Skin epidermis (tissue), 12 donors: ENCODE data around the gene MYBPC3.
"Not testable (repeated sequence)": the region's sequence is repeated elsewhere in the genome, so short reads cannot be mapped to it uniquely, and the experiment has no call there.

Experiments used
- H3K27ac ChIP-seq, 21 experiments: fragments of 200-600 bp; sonication (generic) in 11 of 21; one replicate each; pipeline ENCODE4 v1.5.0; 2020; ENCODE audit warnings: mild to moderate bottlenecking in 3 of 21, inconsistent platforms in 2 of 21, moderate library complexity in 2 of 21
- H3K4me3 ChIP-seq, 7 experiments: fragments of 200-600 bp; sonication (generic) in 2 of 7; one replicate each; pipeline ENCODE4 v1.5.0; 2020; ENCODE audit warnings: inconsistent platforms in 2 of 7, mild to moderate bottlenecking in 2 of 7, moderate library complexity in 1 of 7

MYBPC3 gene

DNA sequence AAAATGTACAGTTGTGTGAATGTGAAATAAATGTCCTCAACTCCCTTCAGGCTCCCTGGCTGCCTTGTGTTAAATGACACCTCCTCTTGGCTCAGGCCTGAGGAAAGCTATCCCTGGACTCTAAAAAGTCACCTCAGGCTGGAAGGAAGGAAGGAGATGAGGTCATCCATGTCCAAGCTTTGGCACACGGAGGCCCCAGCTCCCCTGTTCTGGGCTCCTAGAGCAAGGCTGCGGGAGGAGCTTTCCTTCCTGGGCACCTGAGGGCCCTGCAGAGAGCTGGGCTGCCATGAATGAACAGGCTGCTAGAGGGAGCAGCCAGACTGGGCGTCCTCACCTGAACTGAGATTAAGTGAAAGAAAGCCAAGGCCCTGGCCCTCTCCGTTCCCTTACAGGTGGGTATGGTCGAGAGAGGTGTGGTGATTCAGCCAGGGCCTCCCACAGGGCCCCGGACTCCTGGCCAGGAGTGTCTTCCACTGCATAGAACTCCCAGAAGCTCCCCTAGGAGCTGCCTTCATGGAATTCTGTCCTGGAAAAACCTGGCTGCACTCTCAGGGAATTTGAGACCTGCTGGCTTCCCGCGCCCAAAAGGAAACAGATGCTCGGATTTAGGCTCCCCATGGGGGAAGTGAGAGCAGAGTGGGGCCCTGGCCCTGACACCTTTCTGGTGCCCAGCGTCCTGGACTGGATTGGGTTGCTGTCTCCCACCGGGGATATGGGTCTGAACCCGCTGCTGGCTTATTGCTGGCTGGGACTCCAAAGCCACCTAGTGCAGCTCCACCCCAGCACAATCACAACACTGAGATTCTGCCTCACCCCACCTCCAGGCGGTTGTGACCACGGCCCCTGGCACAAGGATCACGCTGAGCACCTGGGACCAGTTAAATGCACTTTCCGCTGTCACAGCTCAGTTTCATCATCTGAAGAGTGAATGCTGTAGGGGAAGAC is 22.2 kb downstream of the MYBPC3 start:
- H3K4me3 ChIP-seq, result no peak overlapping the region
- H3K27ac ChIP-seq, result peak overlapping the region in 6 of 21 experiments; percentile 5 to 67 (median 36)

DNA sequence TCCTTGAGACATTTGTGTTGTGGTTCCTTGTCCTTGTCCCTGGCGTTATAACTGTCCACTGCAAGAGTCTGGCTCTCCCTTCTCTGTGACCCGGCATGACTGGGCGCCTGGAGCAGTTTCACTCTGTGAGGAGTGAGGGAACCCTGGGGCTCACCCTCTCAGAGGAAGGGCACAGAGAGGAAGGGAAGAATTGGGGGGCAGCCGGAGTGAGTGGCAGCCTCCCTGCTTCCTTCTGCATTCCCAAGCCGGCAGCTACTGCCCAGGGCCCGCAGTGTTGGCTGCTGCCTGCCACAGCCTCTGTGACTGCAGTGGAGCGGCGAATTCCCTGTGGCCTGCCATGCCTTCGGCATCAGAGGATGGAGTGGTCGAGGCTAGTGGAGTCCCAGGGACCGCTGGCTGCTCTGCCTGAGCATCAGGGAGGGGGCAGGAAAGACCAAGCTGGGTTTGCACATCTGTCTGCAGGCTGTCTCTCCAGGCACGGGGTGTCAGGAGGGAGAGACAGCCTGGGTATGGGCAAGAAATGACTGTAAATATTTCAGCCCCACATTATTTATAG is 23.0 kb downstream of the MYBPC3 start:
- Histone ChIP-seq H3K4me3 (no peak overlapping the region), H3K27ac (peak overlapping the region in 1 of 21 experiments; percentile 36)

DNA sequence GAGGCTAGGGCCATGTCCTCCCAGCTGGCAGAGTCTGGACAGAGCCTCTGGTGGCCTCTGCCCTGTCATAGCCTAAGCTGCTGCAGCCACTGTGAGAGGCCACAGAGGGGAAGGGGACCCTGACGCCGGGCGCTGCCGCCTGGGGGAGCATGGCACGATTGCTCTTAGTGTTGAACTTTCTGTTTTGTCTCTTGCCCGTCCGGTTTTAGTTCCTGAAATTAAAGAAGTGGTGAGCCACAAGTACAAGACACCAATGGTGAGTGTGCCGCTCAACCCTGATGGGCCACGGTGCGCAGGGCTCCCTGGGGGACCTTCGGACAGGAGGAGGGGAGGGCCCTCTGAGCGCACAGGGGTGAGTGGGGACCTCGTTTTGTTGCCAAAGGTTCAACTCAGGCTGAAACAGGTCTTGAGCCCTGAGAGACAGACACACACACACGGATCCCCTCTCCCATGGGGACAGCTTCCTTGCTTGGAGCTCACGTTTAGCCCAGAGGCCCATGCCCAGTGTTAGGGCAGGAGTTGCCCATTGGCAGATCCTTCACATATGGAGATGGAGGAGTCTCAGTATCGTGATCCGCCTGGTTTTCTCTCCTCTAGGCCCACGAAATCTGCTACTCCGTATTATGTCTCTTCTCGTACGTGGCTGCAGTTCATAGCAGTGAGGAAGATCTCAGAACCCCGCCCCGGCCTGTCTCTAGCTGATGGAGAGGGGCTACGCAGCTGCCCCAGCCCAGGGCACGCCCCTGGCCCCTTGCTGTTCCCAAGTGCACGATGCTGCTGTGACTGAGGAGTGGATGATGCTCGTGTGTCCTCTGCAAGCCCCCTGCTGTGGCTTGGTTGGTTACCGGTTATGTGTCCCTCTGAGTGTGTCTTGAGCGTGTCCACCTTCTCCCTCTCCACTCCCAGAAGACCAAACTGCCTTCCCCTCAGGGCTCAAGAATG is 23.8 kb downstream of the MYBPC3 start:
- Histone ChIP-seq H3K27ac (no peak overlapping the region), H3K4me3 (no peak overlapping the region)

DNA sequence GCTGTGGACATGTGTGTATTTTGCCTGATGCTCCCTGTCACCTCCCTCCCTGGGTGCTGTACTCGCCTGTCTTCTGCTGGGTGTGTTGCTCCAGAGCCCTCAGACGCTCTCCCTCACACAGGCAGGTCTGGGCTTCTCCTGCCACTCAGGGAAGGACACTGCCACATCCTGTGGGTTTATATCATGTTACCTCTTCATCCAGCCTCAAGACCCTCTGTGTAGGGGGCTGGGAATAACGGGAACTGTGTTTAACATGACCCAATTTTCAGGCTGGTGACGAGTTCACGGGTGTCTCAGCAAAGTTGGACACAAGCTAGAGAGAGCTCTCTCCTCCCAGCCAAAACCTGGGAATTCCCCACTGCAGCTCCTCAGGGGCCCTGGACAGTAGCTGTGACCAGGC is 24.6 kb downstream of the MYBPC3 start:
- H3K4me3 ChIP-seq, result no peak overlapping the region
- H3K27ac ChIP-seq, result no peak overlapping the region

DNA sequence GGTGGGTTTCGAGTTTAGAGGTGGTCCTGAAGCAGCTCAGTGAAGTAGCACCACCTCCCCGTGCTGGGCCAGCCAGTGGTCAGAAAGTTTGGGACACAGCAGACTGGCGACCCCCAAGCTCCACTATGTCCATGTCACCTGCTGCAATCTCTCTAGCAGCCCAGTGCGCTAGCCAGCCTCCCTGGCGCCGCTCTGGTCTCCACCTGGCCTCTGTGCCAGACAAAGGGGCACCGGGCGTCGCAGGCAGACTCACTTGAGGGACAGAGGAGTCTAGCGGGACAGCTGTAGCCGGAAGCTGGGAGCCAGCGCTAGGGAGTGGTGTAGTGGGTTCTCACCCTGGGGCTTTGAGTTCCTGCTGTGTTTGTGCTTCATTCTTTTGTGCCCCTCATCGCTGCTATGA is 25.5 kb downstream of the MYBPC3 start:
- no peak overlapping the region for H3K27ac ChIP-seq

DNA sequence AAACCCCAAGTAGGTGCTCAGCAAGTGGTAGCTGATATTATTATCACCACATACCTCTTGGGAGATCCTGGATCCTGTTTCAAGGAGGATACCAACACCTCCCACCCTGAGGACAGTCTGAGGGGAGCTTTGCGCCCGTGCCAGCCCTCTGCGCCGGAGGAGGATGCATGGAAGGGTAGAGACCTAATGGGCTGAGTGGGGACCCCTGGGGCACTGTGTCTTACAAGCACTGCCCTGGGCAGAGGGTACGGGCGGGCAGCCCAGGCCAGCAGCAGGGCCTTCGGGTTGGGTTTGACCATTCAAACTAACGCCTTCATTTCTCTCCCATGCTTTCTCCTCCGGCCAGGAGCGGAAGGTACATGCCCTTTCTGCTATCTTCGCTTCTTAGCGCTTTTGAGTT is 26.3 kb downstream of the MYBPC3 start:
- Histone ChIP-seq H3K4me3 (no peak overlapping the region), H3K27ac (no peak overlapping the region)

More for the DNA sequence above, 25.5 kb downstream of the MYBPC3 start:
- no peak overlapping the region for H3K4me3 ChIP-seq

DNA sequence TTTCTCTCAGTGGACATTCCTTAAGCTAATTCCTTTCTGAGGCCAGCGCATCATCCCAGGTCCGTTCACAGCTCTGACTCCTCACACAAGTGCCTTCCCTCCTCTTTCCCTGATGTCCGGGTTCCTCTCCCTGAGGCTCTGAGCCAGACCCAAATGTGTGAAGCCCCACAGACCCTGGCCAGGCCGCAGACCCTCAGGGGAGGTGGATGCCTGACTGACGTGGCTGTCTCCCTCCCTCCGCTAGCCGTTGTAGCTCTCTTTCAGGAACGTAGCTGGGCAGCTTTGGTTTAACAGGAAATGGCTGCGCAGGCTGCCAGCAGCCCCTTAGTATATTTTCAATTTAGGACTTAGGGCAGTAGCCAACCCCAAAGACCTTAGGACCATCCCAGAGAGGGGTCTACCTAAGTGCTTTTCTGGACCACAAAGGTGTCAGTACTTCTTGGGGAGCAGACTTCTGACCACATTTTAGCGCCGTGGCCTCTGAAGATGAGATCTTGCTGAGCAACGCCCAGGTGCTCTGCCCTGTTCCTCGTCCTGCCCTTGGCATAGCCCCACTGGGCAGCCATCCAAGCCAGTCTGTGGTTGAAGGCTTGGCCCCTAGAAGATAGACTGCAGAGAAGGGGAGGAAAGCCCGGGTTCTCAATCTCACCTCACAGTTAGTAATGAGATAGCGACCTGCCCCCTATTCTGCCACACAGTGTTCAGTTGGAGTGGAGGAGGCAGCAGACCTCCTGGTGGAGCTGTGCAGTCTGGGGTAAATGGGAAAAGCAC is 27.0 kb downstream of the MYBPC3 start:
- no peak overlapping the region for H3K27ac ChIP-seq
- H3K4me3 ChIP-seq, result no peak overlapping the region

DNA sequence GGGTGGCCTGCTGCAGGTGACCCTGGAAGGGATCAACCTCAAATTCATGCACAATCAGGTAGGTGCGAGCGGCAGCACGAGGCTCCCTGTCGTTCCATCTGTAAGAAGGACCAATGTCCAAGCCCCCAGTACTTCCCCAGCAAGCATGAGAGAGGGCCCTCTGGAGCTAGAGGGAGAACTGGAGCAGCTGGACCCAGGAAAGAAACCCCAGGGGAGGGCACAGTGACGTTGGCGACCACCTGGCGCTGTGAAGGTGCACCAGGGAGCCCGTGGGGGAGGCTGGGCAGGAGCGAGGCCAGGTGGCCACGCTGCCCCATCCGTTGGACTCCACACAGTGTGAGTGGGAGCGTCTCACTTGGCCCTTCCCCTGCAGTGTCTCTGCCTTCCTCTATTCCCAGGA is 28.0 kb downstream of the MYBPC3 start:
- Histone ChIP-seq H3K4me3 (no peak overlapping the region), H3K27ac (no peak overlapping the region)

DNA sequence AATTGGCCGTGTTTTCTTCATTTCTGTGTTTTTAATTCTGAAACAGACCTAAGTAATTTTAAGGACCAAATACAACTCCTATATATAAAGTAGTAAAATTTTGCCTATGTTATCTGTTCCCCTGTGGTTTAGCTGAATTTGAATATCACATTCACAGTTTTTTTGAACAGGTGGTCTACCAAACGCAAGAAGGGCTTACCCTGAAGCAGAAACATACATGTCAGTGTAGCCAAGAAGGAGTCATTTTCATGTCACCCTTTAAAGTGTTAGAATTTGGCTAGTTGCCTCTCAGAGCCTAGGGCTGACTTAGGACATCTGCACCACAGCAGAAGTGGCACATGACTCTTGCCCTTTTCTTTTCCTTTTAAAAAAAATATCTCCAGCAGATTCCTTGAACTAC is 34.3 kb downstream of the MYBPC3 start:
- Histone ChIP-seq H3K27ac (no peak overlapping the region), H3K4me3 (no peak overlapping the region)

DNA sequence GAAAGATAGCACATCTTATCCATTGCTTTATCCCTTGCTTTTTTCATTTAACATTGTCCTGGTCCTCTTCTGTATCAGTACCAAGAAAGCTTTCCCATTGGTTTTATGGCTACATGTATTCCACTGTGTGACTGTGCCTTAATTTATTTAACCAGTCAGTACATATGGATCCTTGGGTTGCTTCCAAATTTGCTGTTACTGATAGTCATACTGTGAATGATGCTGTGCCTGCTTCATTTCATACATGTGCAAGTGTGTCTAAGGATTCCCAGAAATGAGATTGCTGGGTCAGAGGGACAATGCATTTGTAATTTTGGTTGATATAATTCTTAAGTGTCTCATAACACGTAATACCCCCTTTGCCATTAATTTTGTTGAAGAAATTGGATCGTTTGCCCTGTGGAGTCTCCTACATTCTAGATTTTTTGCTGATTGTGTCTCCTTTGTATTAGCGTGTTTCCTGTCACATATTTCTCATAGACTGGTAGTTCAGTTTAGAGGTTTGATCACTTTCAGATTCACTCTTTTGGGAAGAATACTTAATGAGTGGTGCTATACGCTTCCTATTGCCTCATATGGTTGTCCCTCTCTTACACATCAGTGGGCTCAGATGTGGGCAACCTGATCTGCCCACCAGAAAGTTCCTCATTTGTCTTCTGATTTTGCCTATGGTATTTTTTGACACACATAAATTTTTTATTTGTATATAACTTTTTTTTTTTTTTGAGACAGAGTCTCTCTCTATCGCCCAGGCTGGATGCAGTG is 35.3 kb downstream of the MYBPC3 start:
- no peak overlapping the region for H3K27ac ChIP-seq
- H3K4me3 ChIP-seq, result no peak overlapping the region

DNA sequence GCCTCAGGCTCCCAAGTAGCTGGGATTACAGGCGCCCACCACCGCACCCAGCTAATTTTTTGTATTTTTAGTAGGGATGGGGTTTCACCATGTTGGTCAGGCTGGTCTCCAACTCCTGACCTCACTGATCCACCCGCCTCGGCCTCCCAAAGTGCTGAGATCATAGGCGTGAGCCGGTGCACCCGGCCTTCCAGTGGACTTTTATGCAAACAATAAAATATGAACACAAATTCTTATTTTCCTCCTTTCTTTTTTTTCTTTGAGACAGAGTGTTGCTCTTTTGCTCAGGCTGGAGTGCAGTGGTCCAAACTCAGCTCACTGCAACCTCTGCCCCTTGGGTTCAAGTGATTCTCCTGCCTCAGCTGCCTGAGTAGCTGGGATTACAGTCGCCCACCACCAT is 36.0 kb downstream of the MYBPC3 start:
- not testable (repeated sequence) for H3K4me3 ChIP-seq, H3K27ac ChIP-seq

DNA sequence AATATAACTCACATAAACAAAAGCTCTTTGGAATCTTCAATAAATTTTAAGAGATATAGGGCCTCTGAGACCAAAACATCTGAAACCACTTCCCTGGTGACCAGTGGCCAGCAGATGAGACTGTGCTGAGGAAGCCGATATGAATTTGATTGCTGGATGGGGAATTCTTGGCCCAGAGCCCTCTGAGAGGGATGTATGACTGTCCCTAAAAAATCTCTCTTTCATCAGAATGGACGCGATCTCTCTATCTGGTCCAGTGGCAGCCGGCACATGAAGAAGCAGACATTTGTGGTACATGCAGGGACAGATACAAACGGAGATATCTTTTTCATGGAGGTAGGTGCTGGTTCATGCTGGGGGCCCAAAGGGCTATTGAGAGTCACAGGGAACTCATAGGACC is 37.5 kb downstream of the MYBPC3 start:
- H3K4me3 ChIP-seq, result no peak overlapping the region

DNA sequence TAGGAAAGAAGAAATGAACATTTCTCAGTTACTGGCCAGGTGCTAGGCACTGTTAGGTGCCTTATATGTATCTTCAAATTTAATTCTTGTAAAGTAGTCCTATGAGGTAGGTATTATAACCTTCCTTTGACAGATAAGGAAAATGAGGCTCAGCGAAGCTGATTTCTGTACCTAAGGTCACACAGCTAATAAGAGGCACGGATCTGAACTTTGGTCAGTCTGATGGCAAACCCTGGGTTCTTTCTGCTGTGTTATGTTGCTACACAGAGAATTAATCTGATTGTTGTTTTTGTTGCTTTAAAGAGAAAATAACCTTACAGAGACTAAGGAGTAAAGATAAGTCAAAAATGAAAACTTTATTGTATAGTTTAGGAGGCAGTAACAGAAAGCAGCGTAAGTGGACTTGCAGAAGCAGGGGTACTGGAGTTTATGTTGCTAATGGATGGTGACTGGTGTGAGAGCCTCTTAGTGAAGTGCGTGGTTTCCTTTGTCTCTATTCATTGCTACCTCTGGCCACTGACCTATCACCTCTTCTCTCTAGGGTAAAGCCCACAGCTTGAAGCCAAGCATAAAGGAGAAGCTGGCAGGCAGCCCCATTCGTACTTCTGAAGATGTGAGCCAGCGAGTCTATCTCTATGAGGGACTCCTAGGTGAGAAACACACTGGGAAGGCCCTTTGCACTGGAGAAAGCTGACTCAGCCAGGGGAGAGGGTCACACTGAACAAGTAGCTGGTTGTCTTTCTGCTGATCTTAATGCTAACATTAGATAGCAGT is 44.3 kb downstream of the MYBPC3 start:
- H3K4me3 ChIP-seq, result no peak overlapping the region
- no peak overlapping the region for H3K27ac ChIP-seq

More for the DNA sequence above, 37.5 kb downstream of the MYBPC3 start:
- no peak overlapping the region for H3K27ac ChIP-seq

DNA sequence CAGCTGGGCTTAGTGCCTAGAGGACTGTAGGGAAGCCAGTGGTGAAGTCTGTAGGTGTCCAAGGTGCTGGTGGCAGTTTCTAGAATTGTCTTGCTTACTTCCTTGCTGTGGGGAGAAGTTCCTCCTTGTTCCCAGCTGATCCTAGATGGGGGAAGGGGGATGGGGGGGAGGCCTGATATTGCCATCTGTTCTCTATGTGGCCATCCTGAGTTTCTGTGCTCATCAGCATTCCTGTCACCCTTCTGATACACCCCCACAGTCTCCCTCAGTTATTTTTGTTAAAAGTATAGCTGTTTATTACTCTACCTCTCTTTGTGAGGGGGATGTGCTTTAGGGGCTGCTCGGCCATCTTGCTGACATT is 46.0 kb downstream of the MYBPC3 start:
- no peak overlapping the region for H3K4me3 ChIP-seq
- H3K27ac ChIP-seq, result peak overlapping the region in 1 of 21 experiments; percentile 17

DNA sequence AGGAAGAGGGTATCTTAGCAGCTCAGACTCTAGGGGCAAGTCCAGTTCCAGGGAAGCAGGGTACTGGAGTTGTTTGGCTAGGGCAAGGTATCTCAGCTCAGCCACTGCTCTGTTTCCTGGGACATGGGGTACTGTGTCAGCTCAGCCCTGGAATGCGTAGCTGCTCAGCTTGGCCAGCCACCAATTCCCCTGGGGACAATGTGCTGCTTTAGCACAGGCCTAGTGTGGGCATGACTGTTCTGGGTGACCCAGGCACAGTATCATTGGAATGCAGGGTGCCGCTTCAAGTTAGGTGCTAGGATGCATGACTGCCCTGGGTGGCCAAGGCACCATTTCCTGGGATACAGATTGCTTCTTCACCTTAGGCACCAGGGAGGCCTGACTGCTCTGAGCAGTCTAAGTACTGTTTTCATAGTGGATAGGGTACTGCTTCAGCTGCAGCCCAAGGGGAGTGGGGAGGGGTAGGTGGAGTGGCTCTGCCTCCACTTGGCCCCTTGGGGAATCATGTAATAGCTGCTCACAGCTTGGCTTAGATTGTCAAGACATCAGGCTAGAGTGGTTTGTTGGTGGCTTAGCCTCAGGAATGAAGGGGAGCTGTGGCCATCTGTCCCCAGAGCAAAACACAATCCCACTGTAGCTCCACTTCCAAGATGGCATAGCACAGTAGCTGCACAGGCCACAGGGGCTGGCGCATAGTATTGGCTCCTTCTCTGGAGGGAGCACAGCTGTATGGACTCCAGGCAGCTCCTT is 46.6 kb downstream of the MYBPC3 start:
- Histone ChIP-seq H3K27ac (peak overlapping the region in 1 of 21 experiments; percentile 17), H3K4me3 (no peak overlapping the region)

DNA sequence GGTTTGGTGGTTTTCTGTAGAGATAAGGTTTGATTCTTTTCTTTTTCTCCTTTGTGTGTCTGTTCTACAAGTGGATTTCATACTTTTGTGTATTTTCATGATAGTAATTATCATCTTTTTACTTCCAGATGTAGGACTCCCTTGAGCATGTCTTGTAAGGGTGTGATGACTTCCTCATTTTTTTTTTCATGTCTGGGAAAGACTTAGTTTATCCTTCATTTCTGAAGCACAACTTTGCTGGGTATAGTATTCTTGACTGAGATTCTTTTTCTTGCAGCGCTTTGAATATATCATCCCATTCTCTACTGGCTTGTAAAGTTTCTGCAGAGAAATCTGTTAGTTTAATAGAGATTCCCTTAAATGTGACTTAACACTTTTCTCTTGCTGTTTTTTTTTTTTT is 49.6 kb downstream of the MYBPC3 start:
- Histone ChIP-seq H3K27ac (no peak overlapping the region), H3K4me3 (no peak overlapping the region)

DNA sequence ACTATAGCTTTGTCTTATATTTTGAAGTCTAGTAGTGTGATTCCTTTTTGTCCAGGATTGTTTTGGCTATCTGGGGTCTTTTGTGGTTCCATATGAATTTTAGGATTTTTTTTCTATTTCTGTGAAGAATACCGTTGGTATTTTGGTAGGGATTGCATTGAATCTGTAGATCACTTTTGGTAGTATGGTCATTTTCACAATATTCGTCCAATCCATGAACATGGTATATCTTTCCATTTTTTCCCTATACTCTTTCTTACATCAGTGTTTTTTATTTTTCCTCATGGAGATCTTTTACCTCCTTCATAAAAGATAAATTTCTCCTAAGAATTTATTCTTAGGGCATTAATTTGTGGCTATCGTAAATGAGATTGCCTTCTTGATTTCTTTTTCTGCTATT is 53.4 kb downstream of the MYBPC3 start:
- Histone ChIP-seq H3K27ac (no peak overlapping the region), H3K4me3 (no peak overlapping the region)
